Left lung (tissue), 10 donors: Measurements from ENCODE around the gene HAPLN3. TPM values are rescaled to one million over a fixed set of nuclear protein-coding genes. Genes with fewer than 3 reads are reported as not detected.

Source experiments
- ATAC-seq: fragments of 200-7000 bp; cut with Tn5 transposase; one replicate; pipeline ENCODE4 v1.9.1; 2020; ENCODE audit warnings: moderate library complexity
- DNase-seq, 4 donors: peaks; one replicate each; pipeline ENCODE4 v3.0.0-alpha.2; 2013 to 2020
- H3K27ac ChIP-seq, 2 donors: fragments of 200-600 bp; sonication (generic) in 1 of 2; one replicate each; pipeline versions ENCODE4 v1.5.0 to v1.8.0; 2020 to 2021
- H3K27me3 ChIP-seq, 2 donors: fragments of 200-600 bp; sonication (generic) in 1 of 2; one replicate each; pipeline versions ENCODE4 v1.5.0 to v1.8.0; 2020 to 2021
- H3K36me3 ChIP-seq, 2 donors: fragments of 200-600 bp; sonication (generic) in 1 of 2; one replicate each; pipeline versions ENCODE4 v1.5.0 to v1.8.0; 2020 to 2021
- H3K4me1 ChIP-seq, 2 donors: fragments of 200-600 bp; one replicate each; pipeline ENCODE4 v1.8.0; 2021
- H3K4me3 ChIP-seq, 2 donors: fragments of 200-600 bp; sonication (generic) in 1 of 2; one replicate each; pipeline versions ENCODE4 v1.5.0 to v1.8.0; 2020 to 2021; ENCODE audit warnings: mild to moderate bottlenecking in 1 of 2
- H3K9me3 ChIP-seq, 2 donors: fragments of 200-600 bp; sonication (generic) in 1 of 2; one replicate each; pipeline versions ENCODE4 v1.5.0 to v1.8.0; 2020 to 2021
- intact Hi-C, 2 donors: fragments of 100-400 bp; cut with DNase I; formaldehyde crosslinking; loops; one replicate each; pipeline versions ENCODE4 v1.11.2 to v1.14.2; 2022
- polyA plus RNA-seq, 6 donors: library from polyadenylated mRNA; unstranded; fragments of 120-200 nt; gene quantifications; one replicate each; pipeline ENCODE4 v1.2.1, GENCODE V29; 2013; ENCODE audit not compliant: insufficient read length in 6 of 6
- total RNA-seq, 2 donors: library from RNA; stranded (reverse); fragmentation: NEBNext Ultra II Directional; extraction: Animal tissue kit (Norgen Biotek cat#: 25700); gene quantifications; one replicate each; pipeline ENCODE4 v1.2.1, GENCODE V29; 2021
- TF ChIP-seq, protein P1 (sequence below), 2 donors: fragments of 200-600 bp; sonication (generic) in 1 of 2; IDR thresholded peaks; one replicate each; pipeline versions ENCODE4 v1.5.0 to v1.8.0; 2021; ENCODE audit warnings: antibody characterized with exemption in 2 of 2
- donor health status: DM: no; HTN: yes; CAD: no.
- donor health status: DM: no; HTN: no; CAD: no.

The HAPLN3 gene
- total and polyA plus RNA-seq, 8 donors = 2.4 to 10.6 (median 4.4) TPM

DNA sequence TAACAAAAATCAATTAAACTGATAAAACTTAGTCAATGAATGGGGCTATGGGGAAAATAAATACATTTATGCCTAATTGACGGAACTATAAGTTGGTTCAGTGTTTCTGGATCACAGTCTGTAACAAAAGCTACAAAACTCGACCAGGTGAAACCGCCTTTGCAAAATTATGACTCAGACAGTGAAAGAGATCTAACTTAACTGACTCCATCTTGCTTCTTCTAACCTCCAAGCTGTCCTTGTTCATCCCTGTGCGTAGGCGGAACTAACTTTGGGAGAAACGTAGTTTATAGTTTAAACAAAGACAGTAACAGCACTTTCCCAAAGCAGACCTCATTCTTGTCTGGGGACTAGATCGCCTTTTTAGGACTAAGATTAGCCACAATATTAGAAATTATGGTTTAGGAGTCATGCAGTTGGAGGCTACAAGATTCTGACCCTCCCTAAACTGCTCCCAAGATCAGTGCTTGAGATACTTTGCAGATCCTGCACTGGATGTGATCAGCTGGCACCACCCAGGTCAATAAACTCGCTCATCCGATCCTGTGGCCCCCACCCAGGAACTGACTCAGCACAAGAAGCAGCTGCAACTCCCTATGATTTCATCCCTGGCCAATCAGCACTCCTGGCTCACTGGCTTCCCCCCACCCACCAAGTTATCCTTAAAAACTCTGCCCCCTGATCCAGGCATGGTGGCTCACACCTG is 25.0 kb upstream of the HAPLN3 start:
- ATAC-seq (no peak), DNase-seq (no peak)
- intact Hi-C loops = no loop called here
- H3K36me3 ChIP-seq = no peaks in the 10 kb centered on the region
- no peaks in the 10 kb centered on the region for H3K9me3 ChIP-seq
- TF ChIP-seq, protein P1, sequence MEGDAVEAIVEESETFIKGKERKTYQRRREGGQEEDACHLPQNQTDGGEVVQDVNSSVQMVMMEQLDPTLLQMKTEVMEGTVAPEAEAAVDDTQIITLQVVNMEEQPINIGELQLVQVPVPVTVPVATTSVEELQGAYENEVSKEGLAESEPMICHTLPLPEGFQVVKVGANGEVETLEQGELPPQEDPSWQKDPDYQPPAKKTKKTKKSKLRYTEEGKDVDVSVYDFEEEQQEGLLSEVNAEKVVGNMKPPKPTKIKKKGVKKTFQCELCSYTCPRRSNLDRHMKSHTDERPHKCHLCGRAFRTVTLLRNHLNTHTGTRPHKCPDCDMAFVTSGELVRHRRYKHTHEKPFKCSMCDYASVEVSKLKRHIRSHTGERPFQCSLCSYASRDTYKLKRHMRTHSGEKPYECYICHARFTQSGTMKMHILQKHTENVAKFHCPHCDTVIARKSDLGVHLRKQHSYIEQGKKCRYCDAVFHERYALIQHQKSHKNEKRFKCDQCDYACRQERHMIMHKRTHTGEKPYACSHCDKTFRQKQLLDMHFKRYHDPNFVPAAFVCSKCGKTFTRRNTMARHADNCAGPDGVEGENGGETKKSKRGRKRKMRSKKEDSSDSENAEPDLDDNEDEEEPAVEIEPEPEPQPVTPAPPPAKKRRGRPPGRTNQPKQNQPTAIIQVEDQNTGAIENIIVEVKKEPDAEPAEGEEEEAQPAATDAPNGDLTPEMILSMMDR (IDR thresholded peaks at IDR 0.05) = no peak
- H3K4me1 ChIP-seq = peaks cover 6 to 15% of the 10 kb centered on the region in 2 donors
- no peak overlapping the region for H3K4me3 ChIP-seq
- H3K27me3 ChIP-seq = peaks cover 0 to 5% of the 10 kb centered on the region in 2 donors
- H3K27ac ChIP-seq = no peak overlapping the region

DNA sequence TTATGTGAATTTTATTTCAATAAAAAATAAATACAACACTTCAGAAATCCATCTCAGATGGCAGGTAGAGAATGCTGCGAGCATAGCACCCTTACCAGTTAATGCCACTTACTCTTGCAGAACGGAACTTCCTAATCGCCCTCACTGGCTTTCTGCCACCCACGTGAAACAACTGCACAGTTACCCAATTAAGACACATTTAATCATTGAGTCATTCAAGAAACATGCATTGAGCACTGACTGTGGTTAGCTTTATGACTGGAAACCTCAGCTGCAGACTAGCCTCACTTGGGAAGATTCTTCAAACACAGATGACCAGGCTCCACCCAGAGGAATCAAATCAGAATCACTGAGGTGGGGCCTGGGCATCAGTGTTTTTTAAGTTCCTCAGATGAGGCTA is 23.4 kb upstream of the HAPLN3 start:
- Histone ChIP-seq H3K9me3 (no peaks in the 10 kb centered on the region), H3K27me3 (peaks cover 0 to 5% of the 10 kb centered on the region in 2 donors), H3K36me3 (no peaks in the 10 kb centered on the region), H3K4me1 (peaks cover 6 to 18% of the 10 kb centered on the region in 2 donors), H3K27ac (no peak overlapping the region), H3K4me3 (no peak overlapping the region)
- ATAC-seq (peak; percentile 95), DNase-seq (peak in 1 of 4 donors; percentile 79)
- intact Hi-C loops = no loop called here
- TF ChIP-seq, protein P1 (IDR thresholded peaks at IDR 0.05) = no peak

DNA sequence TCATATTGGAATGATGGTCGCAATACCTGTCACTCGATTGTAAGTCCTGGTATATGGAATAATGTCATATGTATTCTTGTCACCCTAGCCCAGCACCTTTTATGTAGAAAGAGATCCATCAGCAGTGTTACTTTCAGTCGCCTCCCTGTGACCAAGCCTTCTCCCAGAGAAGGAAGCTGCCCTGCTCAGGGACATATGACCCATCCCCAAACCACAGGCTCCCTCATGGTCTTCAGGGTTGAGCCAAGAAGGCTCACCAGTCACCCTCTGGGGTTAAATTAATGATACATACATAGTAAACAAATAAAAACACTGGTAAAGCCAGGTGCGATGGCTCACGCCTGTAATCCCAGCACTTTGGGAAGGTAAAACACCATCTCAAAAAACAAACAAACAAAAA is 22.4 kb upstream of the HAPLN3 start:
- no peak for ATAC-seq
- TF ChIP-seq, protein P1 (IDR thresholded peaks at IDR 0.05) = no peak

DNA sequence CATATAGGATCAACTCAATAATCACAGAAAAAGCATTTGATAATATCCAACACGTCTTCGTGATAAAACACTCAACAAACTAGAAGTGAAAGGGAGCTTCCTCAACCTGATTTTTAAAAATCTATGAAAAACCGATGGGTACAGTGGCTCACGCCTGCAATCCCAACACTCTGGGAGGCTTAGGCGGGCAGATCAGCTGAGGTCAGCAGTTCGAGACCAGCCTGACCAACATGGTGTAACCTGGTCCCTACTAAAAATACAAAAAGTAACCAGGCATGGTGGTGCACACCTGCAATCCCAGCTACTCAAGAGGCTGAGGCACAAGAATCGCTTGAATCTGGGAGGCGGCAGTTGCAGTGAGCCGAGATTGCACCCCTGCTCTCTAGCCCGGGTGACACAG is 20.0 kb upstream of the HAPLN3 start:
- Histone ChIP-seq H3K36me3 (no peaks in the 10 kb centered on the region), H3K9me3 (no peaks in the 10 kb centered on the region), H3K4me3 (no peak overlapping the region), H3K27ac (no peak overlapping the region), H3K4me1 (peaks cover 6 to 44% of the 10 kb centered on the region in 2 donors), H3K27me3 (peaks cover 0 to 18% of the 10 kb centered on the region in 2 donors)
- TF ChIP-seq, protein P1 (IDR thresholded peaks at IDR 0.05) = no peak
- intact Hi-C loops = no loop called here
- ATAC-seq (no peak), DNase-seq (no peak)

More for the DNA sequence above, 22.4 kb upstream of the HAPLN3 start:
- intact Hi-C loops = no loop called here
- Histone ChIP-seq H3K27ac (no peak overlapping the region), H3K36me3 (no peaks in the 10 kb centered on the region), H3K27me3 (peaks cover 0 to 12% of the 10 kb centered on the region in 2 donors), H3K4me3 (no peak overlapping the region), H3K4me1 (peaks cover 6 to 26% of the 10 kb centered on the region in 2 donors), H3K9me3 (no peaks in the 10 kb centered on the region)
- DNase-seq = no peak

DNA sequence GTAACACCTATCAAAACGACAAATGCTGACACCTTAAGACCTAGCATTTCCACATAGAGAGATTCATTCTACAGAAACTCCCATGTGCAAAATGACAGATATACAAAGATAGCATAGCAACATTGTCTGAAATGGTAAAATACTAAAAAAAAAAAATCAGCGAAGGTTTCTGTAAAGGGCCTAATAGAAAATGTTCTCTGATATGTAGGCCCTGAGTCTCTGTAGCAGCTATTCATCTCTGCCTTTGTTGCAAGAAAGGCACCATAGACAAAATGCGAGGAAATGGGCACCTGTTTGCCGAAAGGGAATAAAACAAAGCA is 18.5 kb upstream of the HAPLN3 start:
- Histone ChIP-seq H3K27me3 (peaks cover 0 to 13% of the 10 kb centered on the region in 2 donors), H3K36me3 (peaks cover 0 to 4% of the 10 kb centered on the region in 2 donors), H3K4me3 (peak overlapping the region; percentile 72 to 76), H3K27ac (no peak overlapping the region), H3K4me1 (peaks cover 4 to 40% of the 10 kb centered on the region in 2 donors), H3K9me3 (no peaks in the 10 kb centered on the region)
- TF ChIP-seq, protein P1 (IDR thresholded peaks at IDR 0.05) = no peak
- no peak for ATAC-seq
- intact Hi-C loops = no loop called here
- DNase-seq = no peak
